Stimulated activated CD8-positive, alpha-beta memory T cell treated with anti-CD3 and anti-CD28 coated beads, Interleukin-12 subunit alpha, Interleukin-12 subunit beta, amount 100 ng/mL, for 4 hours (primary cell): ENCODE data around the gene HSD17B2.

Experiments used
- DNase-seq: peaks from one replicate; pipeline ENCODE4 v3.0.0-alpha.2; 2020; ENCODE audit warnings: low read depth

HSD17B2 gene

GRCh38 chr16:82050506-82050905 lies 15.5 kb downstream of the HSD17B2 start:
- DNase-seq = no peak

GRCh38 chr16:82050909-82051357 lies 15.9 kb downstream of the HSD17B2 start:
- DNase-seq = no peak

GRCh38 chr16:82051656-82052055 lies 16.6 kb downstream of the HSD17B2 start:
- no peak for DNase-seq

- DNase-seq = no peak
Observed at GRCh38 chr16:82055117-82055516, 20.1 kb downstream of the HSD17B2 start.

GRCh38 chr16:82055728-82056549 lies 20.9 kb downstream of the HSD17B2 start:
- no peak for DNase-seq

GRCh38 chr16:82056550-82056896 lies 21.5 kb downstream of the HSD17B2 start:
- DNase-seq = no peak

GRCh38 chr16:82059161-82059982 lies 24.3 kb downstream of the HSD17B2 start:
- no peak for DNase-seq

- no peak for DNase-seq
Observed at GRCh38 chr16:82059983-82060421, 24.9 kb downstream of the HSD17B2 start.

- no peak for DNase-seq
Observed at GRCh38 chr16:82061861-82062525, 26.9 kb downstream of the HSD17B2 start.

- no peak for DNase-seq
Observed at GRCh38 chr16:82062645-82063058, 27.6 kb downstream of the HSD17B2 start.

- DNase-seq = no peak
Observed at GRCh38 chr16:82063456-82064082, 28.5 kb downstream of the HSD17B2 start.

GRCh38 chr16:82067042-82067803 lies 32.2 kb downstream of the HSD17B2 start:
- DNase-seq = no peak

- no peak for DNase-seq
Observed at GRCh38 chr16:82067804-82068325, 32.8 kb downstream of the HSD17B2 start.

- no peak for DNase-seq
Observed at GRCh38 chr16:82070656-82071369, 35.8 kb downstream of the HSD17B2 start.

- no peak for DNase-seq
Observed at GRCh38 chr16:82071421-82071820, 36.4 kb downstream of the HSD17B2 start.

GRCh38 chr16:82072313-82072712 lies 37.3 kb downstream of the HSD17B2 start:
- no peak for DNase-seq

- DNase-seq = no peak
Observed at GRCh38 chr16:82074019-82074558, 39.0 kb downstream of the HSD17B2 start.

- DNase-seq = no peak
Observed at GRCh38 chr16:82078125-82078524, 43.1 kb downstream of the HSD17B2 start.

- no peak for DNase-seq
Observed at GRCh38 chr16:82079892-82080291, 44.8 kb downstream of the HSD17B2 start.

GRCh38 chr16:82081264-82081663 lies 46.2 kb downstream of the HSD17B2 start:
- DNase-seq = no peak
